ENCODE results near the gene HES7.

The HES7 gene

GRCh38 chr17:8161289-8162232, 37.7 kb upstream of the HES7 start:
- H3K9ac ChIP-seq (ENCODE audit: low read length), result peak overlapping the region; percentile 75
- H3K27ac ChIP-seq (ENCODE audit: low read length), result no peak overlapping the region
- H3K4me3 ChIP-seq (ENCODE audit: low read length), result peak overlapping the region; percentile 83
- H3K27me3 ChIP-seq (ENCODE audit: control insufficient read depth, insufficient read depth, low read length), result no peaks in the 10 kb centered on the region
- H3K4me1 ChIP-seq (ENCODE audit: control insufficient read depth, low read depth, low read length), result peaks cover 19% of the 10 kb centered on the region
- H3K36me3 ChIP-seq (ENCODE audit: control insufficient read depth, low read depth, low read length), result peaks cover 16% of the 10 kb centered on the region
- no peaks in the 10 kb centered on the region for H3K9me3 ChIP-seq (ENCODE audit: control insufficient read depth, low read depth, low read length)

DNA sequence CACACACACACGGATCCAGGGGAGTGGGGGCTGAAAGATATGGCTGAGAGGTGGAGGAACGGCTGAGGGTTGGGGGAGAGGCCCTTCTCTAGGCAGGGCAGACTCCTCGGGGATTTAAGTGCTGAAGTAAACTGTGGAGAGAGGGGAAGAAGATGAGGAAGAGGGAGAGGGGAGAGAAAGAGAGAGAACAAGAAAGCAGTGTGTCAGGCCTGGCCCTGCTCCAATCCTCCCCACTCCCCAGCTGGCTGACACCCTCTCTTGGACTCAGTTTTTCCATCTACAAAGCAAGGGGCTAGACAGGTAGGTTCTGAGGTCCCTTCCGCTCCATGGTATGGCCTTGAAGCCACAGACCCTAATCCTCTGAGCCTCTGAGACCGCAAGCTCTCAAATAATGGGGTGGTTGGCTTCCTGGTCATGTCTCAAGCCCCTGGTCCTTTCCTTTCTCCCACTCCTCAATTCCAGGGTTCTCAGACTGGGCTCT, 36.9 kb upstream of the HES7 start:
- Histone ChIP-seq H3K4me1 (ENCODE audit: control insufficient read depth, low read depth, low read length) (peaks cover 21% of the 10 kb centered on the region), H3K9ac (ENCODE audit: low read length) (no peak overlapping the region), H3K36me3 (ENCODE audit: control insufficient read depth, low read depth, low read length) (peaks cover 16% of the 10 kb centered on the region), H3K4me3 (ENCODE audit: low read length) (no peak overlapping the region), H3K27me3 (ENCODE audit: control insufficient read depth, insufficient read depth, low read length) (no peaks in the 10 kb centered on the region), H3K27ac (ENCODE audit: low read length) (no peak overlapping the region), H3K9me3 (ENCODE audit: control insufficient read depth, low read depth, low read length) (no peaks in the 10 kb centered on the region)

DNA sequence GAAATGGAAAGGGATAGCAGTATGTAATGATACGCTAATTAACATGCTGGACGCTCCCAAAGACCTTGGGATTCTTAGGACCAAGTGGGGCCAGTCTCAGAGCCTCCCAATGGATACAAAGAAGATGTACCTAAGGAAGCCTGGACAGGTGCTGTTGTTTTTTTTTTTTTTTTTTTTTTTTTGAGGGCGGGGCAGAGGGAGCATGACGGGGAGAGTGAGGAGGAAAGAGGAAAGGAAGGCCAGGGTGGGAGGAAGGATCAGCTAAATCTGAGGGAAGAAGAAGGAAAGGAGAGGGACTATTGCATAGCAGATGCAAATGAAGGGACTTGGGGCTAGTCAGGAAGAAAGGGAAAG, 36.3 kb upstream of the HES7 start:
- Histone ChIP-seq H3K27ac (ENCODE audit: low read length) (no peak overlapping the region), H3K4me3 (ENCODE audit: low read length) (no peak overlapping the region), H3K36me3 (ENCODE audit: control insufficient read depth, low read depth, low read length) (peaks cover 16% of the 10 kb centered on the region)

GRCh38 chr17:8159459-8160223, 35.7 kb upstream of the HES7 start:
- Histone ChIP-seq H3K9me3 (ENCODE audit: control insufficient read depth, low read depth, low read length) (no peaks in the 10 kb centered on the region), H3K9ac (ENCODE audit: low read length) (no peak overlapping the region), H3K27ac (ENCODE audit: low read length) (no peak overlapping the region), H3K36me3 (ENCODE audit: control insufficient read depth, low read depth, low read length) (peaks cover 16% of the 10 kb centered on the region), H3K4me1 (ENCODE audit: control insufficient read depth, low read depth, low read length) (peaks cover 29% of the 10 kb centered on the region), H3K27me3 (ENCODE audit: control insufficient read depth, insufficient read depth, low read length) (no peaks in the 10 kb centered on the region), H3K4me3 (ENCODE audit: low read length) (no peak overlapping the region)

More for the DNA sequence above, 36.3 kb upstream of the HES7 start:
- H3K9me3 ChIP-seq (ENCODE audit: control insufficient read depth, low read depth, low read length), result no peaks in the 10 kb centered on the region
- no peaks in the 10 kb centered on the region for H3K27me3 ChIP-seq (ENCODE audit: control insufficient read depth, insufficient read depth, low read length)
- no peak overlapping the region for H3K9ac ChIP-seq (ENCODE audit: low read length)
- peaks cover 27% of the 10 kb centered on the region for H3K4me1 ChIP-seq (ENCODE audit: control insufficient read depth, low read depth, low read length)

DNA sequence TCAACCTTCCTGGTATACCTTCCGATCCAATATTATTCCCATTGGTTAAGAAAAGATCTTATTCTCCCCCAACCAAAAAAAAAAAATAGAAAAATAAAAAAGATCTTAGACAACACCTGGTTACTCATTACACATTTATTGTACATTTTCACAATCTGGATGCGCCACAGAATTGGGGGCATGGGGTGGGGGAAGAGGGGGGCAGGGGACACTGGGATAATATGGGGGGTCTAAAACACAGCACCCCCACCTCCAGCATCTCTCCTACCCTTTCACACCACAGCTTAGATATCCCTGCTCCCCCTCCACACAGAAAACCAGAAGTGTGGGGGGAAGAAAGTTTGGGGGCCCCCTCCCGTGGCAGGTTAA, 35.1 kb upstream of the HES7 start:
- Histone ChIP-seq H3K9me3 (ENCODE audit: control insufficient read depth, low read depth, low read length) (no peaks in the 10 kb centered on the region), H3K36me3 (ENCODE audit: control insufficient read depth, low read depth, low read length) (peaks cover 16% of the 10 kb centered on the region), H3K27ac (ENCODE audit: low read length) (no peak overlapping the region), H3K4me1 (ENCODE audit: control insufficient read depth, low read depth, low read length) (peaks cover 28% of the 10 kb centered on the region), H3K9ac (ENCODE audit: low read length) (no peak overlapping the region), H3K4me3 (ENCODE audit: low read length) (no peak overlapping the region), H3K27me3 (ENCODE audit: control insufficient read depth, insufficient read depth, low read length) (no peaks in the 10 kb centered on the region)

DNA sequence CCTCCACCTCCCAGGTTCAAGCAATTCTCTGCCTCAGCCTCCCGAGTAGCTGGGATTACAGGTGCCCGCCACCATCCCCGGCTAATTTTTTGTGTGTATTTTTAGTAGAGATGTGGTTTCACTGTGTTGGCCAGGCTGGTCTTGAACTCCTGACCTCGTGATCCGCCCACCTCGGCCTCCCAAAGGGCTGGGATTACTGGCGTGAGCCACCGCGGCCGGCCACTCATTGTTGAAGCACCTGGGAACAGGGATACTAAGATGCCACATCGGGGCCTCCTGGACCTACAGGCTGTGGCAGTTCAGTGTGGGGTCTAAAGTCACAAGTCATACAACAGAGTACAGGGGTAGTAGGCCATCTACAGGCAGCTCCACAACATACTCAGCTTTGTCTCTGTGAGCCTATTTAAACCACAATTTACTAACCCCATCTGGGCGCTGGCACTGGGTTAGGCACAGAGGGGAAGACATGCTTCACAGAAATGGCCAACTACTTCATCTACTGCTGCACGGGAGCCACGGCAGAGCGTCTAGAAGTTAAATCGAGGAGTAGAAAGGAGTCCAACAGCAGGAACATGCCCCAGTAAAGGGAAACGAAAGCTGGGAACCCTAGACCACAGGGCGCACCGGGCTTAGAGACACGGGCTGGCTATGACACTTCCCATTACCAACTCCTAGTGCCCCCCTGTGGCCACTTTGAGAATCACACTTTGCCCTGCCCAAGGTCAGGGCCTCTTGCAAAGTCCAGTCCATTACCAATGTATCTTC, 34.5 kb upstream of the HES7 start:
- Histone ChIP-seq H3K9me3 (ENCODE audit: control insufficient read depth, low read depth, low read length) (no peaks in the 10 kb centered on the region), H3K4me3 (ENCODE audit: low read length) (no peak overlapping the region), H3K27me3 (ENCODE audit: control insufficient read depth, insufficient read depth, low read length) (no peaks in the 10 kb centered on the region), H3K27ac (ENCODE audit: low read length) (no peak overlapping the region), H3K4me1 (ENCODE audit: control insufficient read depth, low read depth, low read length) (peaks cover 30% of the 10 kb centered on the region), H3K36me3 (ENCODE audit: control insufficient read depth, low read depth, low read length) (peaks cover 16% of the 10 kb centered on the region), H3K9ac (ENCODE audit: low read length) (no peak overlapping the region)

DNA sequence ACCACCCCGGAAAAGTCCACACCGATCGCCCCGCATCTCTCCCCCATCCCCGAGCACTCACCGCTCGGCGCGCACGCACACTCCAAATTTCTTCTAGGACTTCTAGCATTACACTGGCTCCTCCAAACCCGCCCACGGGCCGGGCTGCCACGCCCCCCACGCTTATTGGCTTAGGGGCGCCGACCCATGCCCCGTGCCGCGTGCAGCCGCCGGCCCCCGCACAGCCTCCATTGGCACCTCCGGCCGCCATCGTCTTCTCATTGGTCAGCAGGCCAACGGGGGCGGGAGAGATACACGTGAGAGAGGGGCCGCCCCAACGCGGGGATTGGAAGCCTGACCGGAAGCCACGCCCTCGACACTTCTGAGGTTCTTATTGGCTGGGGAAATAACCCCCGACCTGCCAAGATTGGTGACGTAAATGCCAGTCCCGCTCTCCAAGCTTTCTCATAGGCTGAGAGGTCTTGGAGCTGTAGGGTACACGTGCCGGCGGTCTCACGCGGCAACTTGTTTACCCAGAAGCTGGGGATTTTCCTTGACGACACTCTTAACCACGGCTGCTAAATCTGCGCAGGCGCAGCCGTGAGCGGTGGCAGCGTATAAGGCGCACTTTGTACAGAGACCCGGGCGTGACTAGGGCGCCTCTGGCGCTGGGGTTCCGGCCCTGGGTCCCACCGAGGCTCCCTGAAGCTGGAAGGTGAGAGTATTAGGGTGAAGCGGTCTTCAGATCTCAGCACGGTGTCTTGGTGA, 32.5 kb upstream of the HES7 start:
- Histone ChIP-seq H3K36me3 (ENCODE audit: control insufficient read depth, low read depth, low read length) (peaks cover 15% of the 10 kb centered on the region), H3K9ac (ENCODE audit: low read length) (peak overlapping the region; percentile 79), H3K4me3 (ENCODE audit: low read length) (peak overlapping the region; percentile 86), H3K4me1 (ENCODE audit: control insufficient read depth, low read depth, low read length) (peaks cover 33% of the 10 kb centered on the region), H3K9me3 (ENCODE audit: control insufficient read depth, low read depth, low read length) (no peaks in the 10 kb centered on the region), H3K27me3 (ENCODE audit: control insufficient read depth, insufficient read depth, low read length) (no peaks in the 10 kb centered on the region), H3K27ac (ENCODE audit: low read length) (peak overlapping the region; percentile 69)

- Histone ChIP-seq H3K36me3 (ENCODE audit: control insufficient read depth, low read depth, low read length) (peaks cover 10% of the 10 kb centered on the region), H3K4me3 (ENCODE audit: low read length) (peak overlapping the region; percentile 86), H3K27me3 (ENCODE audit: control insufficient read depth, insufficient read depth, low read length) (no peaks in the 10 kb centered on the region), H3K27ac (ENCODE audit: low read length) (no peak overlapping the region), H3K9me3 (ENCODE audit: control insufficient read depth, low read depth, low read length) (no peaks in the 10 kb centered on the region), H3K4me1 (ENCODE audit: control insufficient read depth, low read depth, low read length) (peaks cover 34% of the 10 kb centered on the region), H3K9ac (ENCODE audit: low read length) (peak overlapping the region; percentile 75)
Observed at GRCh38 chr17:8155996-8156245, 32.0 kb upstream of the HES7 start.

- H3K4me1 ChIP-seq (ENCODE audit: control insufficient read depth, low read depth, low read length), result peaks cover 38% of the 10 kb centered on the region
- peaks cover 8% of the 10 kb centered on the region for H3K36me3 ChIP-seq (ENCODE audit: control insufficient read depth, low read depth, low read length)
- peak overlapping the region; percentile 75 for H3K9ac ChIP-seq (ENCODE audit: low read length)
- H3K9me3 ChIP-seq (ENCODE audit: control insufficient read depth, low read depth, low read length), result no peaks in the 10 kb centered on the region
- peak overlapping the region; percentile 86 for H3K4me3 ChIP-seq (ENCODE audit: low read length)
- H3K27me3 ChIP-seq (ENCODE audit: control insufficient read depth, insufficient read depth, low read length), result no peaks in the 10 kb centered on the region
- no peak overlapping the region for H3K27ac ChIP-seq (ENCODE audit: low read length)
Observed at GRCh38 chr17:8155231-8155995, 31.5 kb upstream of the HES7 start.

- Histone ChIP-seq H3K36me3 (ENCODE audit: control insufficient read depth, low read depth, low read length) (peaks cover 9% of the 10 kb centered on the region), H3K4me3 (ENCODE audit: low read length) (peak overlapping the region; percentile 86), H3K9me3 (ENCODE audit: control insufficient read depth, low read depth, low read length) (no peaks in the 10 kb centered on the region), H3K4me1 (ENCODE audit: control insufficient read depth, low read depth, low read length) (peaks cover 38% of the 10 kb centered on the region), H3K27ac (ENCODE audit: low read length) (peak overlapping the region; percentile 47), H3K9ac (ENCODE audit: low read length) (peak overlapping the region; percentile 70), H3K27me3 (ENCODE audit: control insufficient read depth, insufficient read depth, low read length) (no peaks in the 10 kb centered on the region)
Observed at GRCh38 chr17:8154608-8155155, 30.8 kb upstream of the HES7 start.
